Colonic mucosa (tissue), 4 donors: ENCODE results near the gene MTARC1. TPM values are rescaled to one million over a fixed set of nuclear protein-coding genes. Genes with fewer than 3 reads are reported as not detected.

Experiments used
- DNase-seq: peaks from one replicate; pipeline ENCODE4 v3.0.0-alpha.2; 2020
- H3K27ac ChIP-seq: fragments of 200-600 bp; one replicate; pipeline ENCODE4 v1.8.0; 2021
- H3K27me3 ChIP-seq: fragments of 200-600 bp; one replicate; pipeline ENCODE4 v1.8.0; 2021
- H3K36me3 ChIP-seq: fragments of 200-600 bp; one replicate; pipeline ENCODE4 v1.8.0; 2021
- H3K4me1 ChIP-seq: fragments of 200-600 bp; one replicate; pipeline ENCODE4 v1.8.0; 2021; ENCODE audit warnings: mild to moderate bottlenecking
- H3K4me3 ChIP-seq: fragments of 200-600 bp; one replicate; pipeline ENCODE4 v1.8.0; 2021
- H3K9ac ChIP-seq, 2 donors: one replicate each; pipeline ENCODE4 v1.7.0; 2013; ENCODE audit warnings: control low read depth in 2 of 2, low read depth in 2 of 2, low read length in 2 of 2
- H3K9me3 ChIP-seq: fragments of 200-600 bp; one replicate; pipeline ENCODE4 v1.8.0; 2021
- intact Hi-C: fragments of 100-400 bp; cut with DNase I; formaldehyde crosslinking; loops from one replicate; pipeline ENCODE4 v1.14.1; 2022
- total RNA-seq, 2 donors: library from RNA; stranded (reverse); fragmentation: NEBNext Ultra II Directional in 1 of 2; extraction: Animal tissue kit (Norgen Biotek cat#: 25700) in 1 of 2; gene quantifications; one replicate each; pipeline ENCODE4 v1.2.1, GENCODE V29; 2021
- TF ChIP-seq, protein P1 (sequence below): fragments of 200-600 bp; IDR thresholded peaks from one replicate; pipeline ENCODE4 v1.8.0; 2022; ENCODE audit warnings: antibody characterized with exemption, mild to moderate bottlenecking
- donor health status: healthy.
- donor health status: DM: no; HTN: no; CAD: no.
- donor health status: DM: no; HTN: no; CAD: no.

The MTARC1 gene
- total RNA-seq, 2 donors from 2014 or later, result 33.6 to 37.0 TPM

- DNase-seq, result no peak
- no peaks in the 10 kb centered on the region for H3K27me3 ChIP-seq
- no peak overlapping the region for H3K27ac ChIP-seq
- H3K4me1 ChIP-seq, result no peaks in the 10 kb centered on the region
- TF ChIP-seq, protein P1, sequence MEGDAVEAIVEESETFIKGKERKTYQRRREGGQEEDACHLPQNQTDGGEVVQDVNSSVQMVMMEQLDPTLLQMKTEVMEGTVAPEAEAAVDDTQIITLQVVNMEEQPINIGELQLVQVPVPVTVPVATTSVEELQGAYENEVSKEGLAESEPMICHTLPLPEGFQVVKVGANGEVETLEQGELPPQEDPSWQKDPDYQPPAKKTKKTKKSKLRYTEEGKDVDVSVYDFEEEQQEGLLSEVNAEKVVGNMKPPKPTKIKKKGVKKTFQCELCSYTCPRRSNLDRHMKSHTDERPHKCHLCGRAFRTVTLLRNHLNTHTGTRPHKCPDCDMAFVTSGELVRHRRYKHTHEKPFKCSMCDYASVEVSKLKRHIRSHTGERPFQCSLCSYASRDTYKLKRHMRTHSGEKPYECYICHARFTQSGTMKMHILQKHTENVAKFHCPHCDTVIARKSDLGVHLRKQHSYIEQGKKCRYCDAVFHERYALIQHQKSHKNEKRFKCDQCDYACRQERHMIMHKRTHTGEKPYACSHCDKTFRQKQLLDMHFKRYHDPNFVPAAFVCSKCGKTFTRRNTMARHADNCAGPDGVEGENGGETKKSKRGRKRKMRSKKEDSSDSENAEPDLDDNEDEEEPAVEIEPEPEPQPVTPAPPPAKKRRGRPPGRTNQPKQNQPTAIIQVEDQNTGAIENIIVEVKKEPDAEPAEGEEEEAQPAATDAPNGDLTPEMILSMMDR, result no peak
- intact Hi-C loops, result no loop called here
- no peak overlapping the region for H3K4me3 ChIP-seq
- no peaks in the 10 kb centered on the region for H3K9me3 ChIP-seq
- no peak overlapping the region for H3K9ac ChIP-seq
- no peaks in the 10 kb centered on the region for H3K36me3 ChIP-seq
Observed at GRCh38 chr1:220828179-220828490, 41.4 kb downstream of the MTARC1 start.

GRCh38 chr1:220828950-220829586 lies 42.4 kb downstream of the MTARC1 start:
- Histone ChIP-seq H3K36me3 (no peaks in the 10 kb centered on the region), H3K9me3 (no peaks in the 10 kb centered on the region), H3K4me1 (no peaks in the 10 kb centered on the region), H3K27ac (no peak overlapping the region), H3K27me3 (no peaks in the 10 kb centered on the region), H3K9ac (no peak overlapping the region), H3K4me3 (no peak overlapping the region)
- DNase-seq, result no peak
- intact Hi-C loops, result no loop called here
- TF ChIP-seq, protein P1, result no peak

DNA sequence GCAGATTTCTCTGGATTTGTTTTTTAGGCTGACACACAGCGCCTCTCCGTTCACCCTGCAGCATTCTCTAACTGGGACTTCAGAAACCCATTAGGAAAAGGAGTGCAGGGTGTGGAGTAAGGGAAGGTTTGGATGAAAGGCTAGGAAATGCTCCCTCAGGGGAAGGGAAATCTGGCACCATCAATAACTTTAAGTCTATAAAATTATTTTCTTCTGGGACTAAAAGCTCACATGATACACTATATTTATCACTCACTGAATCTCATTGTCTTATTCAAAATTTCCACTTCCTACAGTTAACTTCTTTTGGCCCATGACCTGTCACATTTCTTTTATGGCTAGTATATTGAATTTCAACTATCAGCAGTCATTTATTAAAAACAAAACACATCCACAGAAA lies 46.7 kb downstream of the MTARC1 start:
- Histone ChIP-seq H3K4me1 (no peaks in the 10 kb centered on the region), H3K9ac (no peak overlapping the region), H3K27ac (no peak overlapping the region), H3K9me3 (no peaks in the 10 kb centered on the region), H3K36me3 (no peaks in the 10 kb centered on the region), H3K27me3 (no peaks in the 10 kb centered on the region), H3K4me3 (no peak overlapping the region)
- intact Hi-C loops, result no loop called here
- TF ChIP-seq, protein P1, result no peak
- DNase-seq, result no peak

DNA sequence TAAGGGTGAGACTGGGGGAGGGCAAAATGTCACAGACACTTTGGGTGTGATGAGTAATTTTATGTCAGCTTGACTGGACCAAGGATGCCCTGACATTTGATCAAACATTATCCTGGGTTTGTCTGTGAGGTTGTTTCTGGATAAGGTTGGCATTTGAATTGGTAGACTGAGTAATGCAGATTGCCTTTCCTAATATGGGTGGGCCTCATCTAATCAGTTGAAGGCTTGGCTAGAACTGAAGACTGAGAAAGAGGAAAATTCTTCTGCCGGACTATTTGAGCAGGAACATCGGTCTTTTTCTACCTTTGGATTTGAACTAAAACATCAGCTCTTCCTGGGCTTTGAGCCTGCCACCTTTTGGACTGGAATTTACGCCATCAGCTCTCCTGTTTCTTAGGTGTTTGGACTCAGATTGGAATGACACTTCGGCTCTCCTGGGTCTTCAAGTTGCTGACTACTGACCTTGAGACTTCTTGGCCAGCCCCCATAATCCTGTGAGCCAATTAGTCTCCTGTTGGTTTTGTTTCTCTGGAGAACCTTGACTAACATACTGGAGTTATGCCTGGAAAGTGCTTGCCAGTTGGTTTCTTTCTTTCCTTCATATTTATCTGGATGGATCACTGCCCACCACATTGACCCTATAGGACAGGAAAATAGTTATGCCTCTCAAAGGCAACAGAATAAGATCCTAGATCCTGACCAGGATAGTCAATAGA lies 47.6 kb downstream of the MTARC1 start:
- TF ChIP-seq, protein P1, result no peak
- Histone ChIP-seq H3K36me3 (no peaks in the 10 kb centered on the region), H3K4me1 (no peaks in the 10 kb centered on the region), H3K9ac (no peak overlapping the region), H3K27ac (no peak overlapping the region), H3K27me3 (no peaks in the 10 kb centered on the region), H3K9me3 (no peaks in the 10 kb centered on the region), H3K4me3 (no peak overlapping the region)
- intact Hi-C loops, result no loop called here
- no peak for DNase-seq

Other genes with a start within 250 kb of the MTARC1 start
- 10 to 100 TPM; 29.4 to 80.6 TPM for gene C1orf115, start 96.5 kb upstream of the MTARC1 start, total RNA-seq
- 10 to 100 TPM; 28.1 to 32.3 TPM for gene MTARC2, start 38.6 kb upstream of the MTARC1 start, total RNA-seq
- 1 to 10 TPM; 1.7 to 6.2 TPM for gene HLX, start 92.5 kb downstream of the MTARC1 start, total RNA-seq